Activated naive CD8-positive, alpha-beta T cell treated with anti-CD3 and anti-CD28 coated beads for 36 hours (primary cell): ENCODE data around the gene ERBB4. TPM values are rescaled to one million over a fixed set of nuclear protein-coding genes. Genes with fewer than 3 reads are reported as not detected.

Source experiments
- DNase-seq: peaks from one replicate; pipeline ENCODE4 v3.0.0; 2021
- H3K27ac Mint-ChIP-seq: one replicate; pipeline ENCODE4 v1.8.0; 2022; ENCODE audit warnings: mild to moderate bottlenecking, moderate library complexity, mixed read lengths
- H3K27me3 Mint-ChIP-seq: one replicate; pipeline ENCODE4 v1.8.0; 2022; ENCODE audit warnings: mild to moderate bottlenecking, mixed read lengths
- H3K36me3 Mint-ChIP-seq: one replicate; pipeline ENCODE4 v1.8.0; 2021; ENCODE audit warnings: mild to moderate bottlenecking, mixed read lengths
- H3K4me1 Mint-ChIP-seq: one replicate; pipeline ENCODE4 v1.8.0; 2021; ENCODE audit warnings: mixed read lengths
- H3K4me3 Mint-ChIP-seq: one replicate; pipeline ENCODE4 v1.8.0; 2022; ENCODE audit warnings: mild to moderate bottlenecking, moderate library complexity, mixed read lengths
- H3K9me3 Mint-ChIP-seq: one replicate; pipeline ENCODE4 v1.8.0; 2022; ENCODE audit warnings: mixed read lengths
- total RNA-seq, 2 experiments: library from RNA; stranded (reverse); gene quantifications; one replicate each; pipeline ENCODE4 v1.2.3, GENCODE V29; 2021

The ERBB4 gene
- total RNA-seq, 2 experiments from 2014 or later, result not detected

DNA sequence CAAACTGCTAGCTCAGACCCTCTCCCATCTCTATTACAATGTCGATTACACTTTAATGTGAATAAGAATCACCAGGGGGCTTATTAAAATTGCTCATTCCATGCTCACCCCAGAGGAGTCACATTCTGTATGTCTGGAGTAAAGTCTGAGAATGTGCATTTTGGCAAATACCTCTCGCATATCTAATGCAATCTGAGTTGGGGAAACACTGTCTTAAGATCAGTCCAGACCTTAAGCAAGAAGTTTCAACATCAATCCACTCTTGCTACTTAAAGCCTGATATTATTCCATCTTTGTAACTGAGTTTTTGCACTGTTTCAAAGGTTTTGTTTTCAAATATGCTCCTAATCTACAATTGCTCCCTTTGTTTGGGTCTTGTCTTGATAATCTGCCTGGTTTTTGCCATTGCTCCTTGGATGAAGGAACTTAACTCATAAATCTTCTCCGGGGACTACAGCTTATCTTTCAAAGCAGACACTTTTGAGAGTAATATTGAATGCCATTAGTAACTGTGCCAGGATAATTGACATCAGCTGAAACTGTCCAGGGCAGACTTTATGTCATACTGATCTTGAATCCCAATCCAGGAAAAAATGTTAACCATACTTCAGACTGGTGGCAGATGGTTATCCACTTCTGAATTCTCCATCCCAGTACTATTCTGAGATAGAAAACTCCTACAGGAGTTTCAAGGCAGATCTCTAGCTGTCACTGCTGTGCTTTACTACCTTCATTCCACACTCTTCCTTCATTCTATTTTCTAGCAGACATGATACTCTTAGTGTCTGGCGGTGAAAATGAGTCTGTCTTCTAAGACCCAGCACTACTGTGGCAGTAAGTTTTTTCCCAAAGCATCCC is 200.9 kb downstream of the ERBB4 start:
- Mint-ChIP-seq H3K9me3 (no peaks in the 10 kb centered on the region), H3K27ac (no peak overlapping the region), H3K4me3 (no peak overlapping the region), H3K36me3 (no peaks in the 10 kb centered on the region), H3K4me1 (no peaks in the 10 kb centered on the region), H3K27me3 (no peaks in the 10 kb centered on the region)
- DNase-seq, result no peak

- Mint-ChIP-seq H3K4me1 (no peaks in the 10 kb centered on the region), H3K36me3 (no peaks in the 10 kb centered on the region), H3K4me3 (no peak overlapping the region), H3K9me3 (no peaks in the 10 kb centered on the region), H3K27ac (no peak overlapping the region), H3K27me3 (no peaks in the 10 kb centered on the region)
- DNase-seq, result no peak
These were observed 201.6 kb downstream of the ERBB4 start for GRCh38 chr2:212337036-212337435.

- Mint-ChIP-seq H3K9me3 (no peaks in the 10 kb centered on the region), H3K27me3 (no peaks in the 10 kb centered on the region)
These were observed 208.3 kb downstream of the ERBB4 start for GRCh38 chr2:212330263-212330662.

DNA sequence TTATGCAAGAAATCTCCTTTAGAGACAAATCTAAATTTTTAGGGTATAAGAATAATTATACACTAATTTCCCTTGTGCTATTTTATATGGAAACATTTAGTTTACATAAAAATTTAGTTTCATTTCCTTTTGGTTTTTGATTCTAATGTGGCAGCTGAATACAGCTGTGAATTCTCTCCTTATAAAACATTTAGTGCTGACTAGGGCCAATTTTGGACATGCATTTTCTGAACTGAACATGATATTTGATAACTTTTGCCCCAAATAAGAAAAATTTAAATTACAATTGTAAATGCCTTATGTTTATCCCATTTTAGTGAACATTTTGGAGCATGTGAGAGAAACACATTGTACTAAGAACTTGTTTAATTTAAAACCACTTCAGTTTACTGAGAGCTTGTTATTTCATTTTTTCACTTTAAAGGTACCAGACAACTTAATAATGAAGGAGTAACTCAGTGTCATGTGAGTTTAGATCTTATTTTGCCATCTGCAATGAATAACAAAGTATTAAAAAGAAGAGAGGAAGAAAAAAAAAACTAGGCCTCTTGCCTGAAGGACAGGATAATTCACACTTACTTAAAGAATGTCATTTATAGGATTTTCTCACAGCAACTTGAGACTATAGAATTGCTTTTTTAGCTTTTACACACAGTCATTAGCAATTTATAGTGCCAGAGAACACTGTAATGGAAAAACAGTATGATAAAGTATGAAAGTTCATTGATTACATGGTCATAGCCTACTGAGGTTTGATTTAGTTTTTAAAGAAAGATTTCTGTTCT is 209.7 kb downstream of the ERBB4 start:
- no peak overlapping the region for H3K27ac Mint-ChIP-seq
- H3K36me3 Mint-ChIP-seq, result no peaks in the 10 kb centered on the region
- H3K4me1 Mint-ChIP-seq, result no peaks in the 10 kb centered on the region

More at GRCh38 chr2:212330263-212330662, 208.3 kb downstream of the ERBB4 start:
- Mint-ChIP-seq H3K27ac (no peak overlapping the region), H3K4me3 (no peak overlapping the region), H3K36me3 (no peaks in the 10 kb centered on the region), H3K4me1 (no peaks in the 10 kb centered on the region)
- DNase-seq, result no peak

GRCh38 chr2:212328136-212328535 is 210.5 kb downstream of the ERBB4 start:
- H3K9me3 Mint-ChIP-seq, result no peaks in the 10 kb centered on the region
- no peak for DNase-seq
- H3K27me3 Mint-ChIP-seq, result no peaks in the 10 kb centered on the region
- H3K4me1 Mint-ChIP-seq, result no peaks in the 10 kb centered on the region
- no peak overlapping the region for H3K4me3 Mint-ChIP-seq
- no peak overlapping the region for H3K27ac Mint-ChIP-seq
- no peaks in the 10 kb centered on the region for H3K36me3 Mint-ChIP-seq

More for the DNA sequence above, 209.7 kb downstream of the ERBB4 start:
- no peak for DNase-seq
- Mint-ChIP-seq H3K9me3 (no peaks in the 10 kb centered on the region), H3K27me3 (no peaks in the 10 kb centered on the region), H3K4me3 (no peak overlapping the region)

- no peak for DNase-seq
- H3K27ac Mint-ChIP-seq, result no peak overlapping the region
These were observed 211.3 kb downstream of the ERBB4 start for GRCh38 chr2:212327171-212327809.

DNA sequence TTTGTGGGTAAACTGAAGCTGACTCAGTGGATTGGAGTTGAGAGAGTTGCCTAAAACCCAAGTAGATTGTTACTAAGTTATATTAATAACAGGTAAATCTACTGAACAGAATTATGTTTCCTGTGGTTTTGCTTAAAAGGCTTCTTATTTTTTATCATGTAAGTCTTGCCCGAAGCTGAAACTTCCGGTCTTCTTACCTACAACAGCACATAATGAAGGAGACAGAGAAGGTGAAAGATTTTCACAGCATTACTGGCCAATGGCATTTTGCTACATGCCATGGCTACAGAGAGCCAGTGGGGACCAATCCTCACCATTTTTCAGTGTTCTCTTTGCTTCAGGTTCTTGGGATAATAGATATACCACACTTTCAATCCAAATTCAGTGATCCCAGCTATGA is 220.0 kb downstream of the ERBB4 start:
- Mint-ChIP-seq H3K27me3 (no peaks in the 10 kb centered on the region), H3K4me1 (no peaks in the 10 kb centered on the region), H3K27ac (no peak overlapping the region), H3K9me3 (no peaks in the 10 kb centered on the region), H3K4me3 (no peak overlapping the region), H3K36me3 (no peaks in the 10 kb centered on the region)
- no peak for DNase-seq

More at GRCh38 chr2:212327171-212327809, 211.3 kb downstream of the ERBB4 start:
- no peaks in the 10 kb centered on the region for H3K27me3 Mint-ChIP-seq
- H3K4me3 Mint-ChIP-seq, result no peak overlapping the region
- no peaks in the 10 kb centered on the region for H3K36me3 Mint-ChIP-seq
- H3K4me1 Mint-ChIP-seq, result no peaks in the 10 kb centered on the region
- no peaks in the 10 kb centered on the region for H3K9me3 Mint-ChIP-seq

- Mint-ChIP-seq H3K9me3 (no peaks in the 10 kb centered on the region), H3K4me3 (no peak overlapping the region), H3K36me3 (no peaks in the 10 kb centered on the region), H3K27me3 (no peaks in the 10 kb centered on the region), H3K4me1 (no peaks in the 10 kb centered on the region), H3K27ac (no peak overlapping the region)
- DNase-seq, result no peak
These were observed 223.9 kb downstream of the ERBB4 start for GRCh38 chr2:212314680-212315079.

DNA sequence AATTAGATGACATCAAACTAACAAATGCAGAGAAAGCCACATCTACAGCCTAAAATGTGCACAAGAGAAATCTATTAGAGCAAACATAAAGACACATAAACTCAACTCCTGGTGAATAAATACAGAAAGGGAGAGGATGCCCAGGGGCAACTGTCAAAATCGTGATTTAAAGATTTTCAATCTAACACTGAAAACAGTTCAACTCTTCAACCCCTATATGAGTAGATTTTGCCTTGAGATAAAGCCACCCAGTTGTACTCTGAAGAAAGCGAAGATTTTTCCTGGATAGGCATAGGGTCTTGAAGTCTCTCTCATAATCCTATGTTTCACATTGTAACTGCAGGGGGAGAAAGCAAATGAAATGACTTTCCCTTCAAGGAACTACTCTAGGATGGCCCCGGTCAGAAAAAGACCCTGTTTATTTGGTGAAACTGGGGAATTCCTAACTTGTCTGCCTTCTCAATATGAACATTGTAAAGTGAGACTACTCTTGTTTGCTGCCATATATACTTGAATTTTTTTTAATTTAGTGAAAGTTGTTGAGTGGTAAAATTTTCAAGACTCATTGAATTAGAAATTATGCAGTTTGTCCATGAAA is 226.7 kb downstream of the ERBB4 start:
- Mint-ChIP-seq H3K36me3 (no peaks in the 10 kb centered on the region), H3K9me3 (no peaks in the 10 kb centered on the region), H3K4me3 (no peak overlapping the region), H3K27me3 (no peaks in the 10 kb centered on the region), H3K27ac (no peak overlapping the region), H3K4me1 (no peaks in the 10 kb centered on the region)
- no peak for DNase-seq

DNA sequence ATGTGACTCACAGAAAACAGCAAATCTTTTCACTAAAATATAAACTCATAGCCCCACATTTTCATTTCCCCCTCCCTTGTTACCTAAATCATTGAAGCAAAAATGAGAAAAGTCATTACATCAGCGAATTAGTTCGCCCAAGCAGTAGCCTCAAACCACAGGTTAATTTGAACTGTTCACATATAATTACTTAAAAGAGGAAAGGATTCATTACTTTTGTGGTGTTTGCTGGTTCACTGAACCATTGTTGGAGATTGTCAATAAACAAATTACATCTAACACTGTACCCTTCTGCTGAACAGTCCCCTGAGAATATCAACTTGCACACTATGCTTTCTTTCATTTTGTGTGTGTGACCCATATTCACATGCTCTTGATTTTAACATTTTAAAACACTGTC is 238.7 kb downstream of the ERBB4 start:
- no peak overlapping the region for H3K4me3 Mint-ChIP-seq

GRCh38 chr2:212299333-212299732 is 239.3 kb downstream of the ERBB4 start:
- Mint-ChIP-seq H3K27ac (no peak overlapping the region), H3K4me1 (no peaks in the 10 kb centered on the region), H3K4me3 (no peak overlapping the region), H3K9me3 (no peaks in the 10 kb centered on the region), H3K27me3 (no peaks in the 10 kb centered on the region), H3K36me3 (no peaks in the 10 kb centered on the region)
- no peak for DNase-seq

More for the DNA sequence above, 238.7 kb downstream of the ERBB4 start:
- Mint-ChIP-seq H3K27ac (no peak overlapping the region), H3K27me3 (no peaks in the 10 kb centered on the region), H3K36me3 (no peaks in the 10 kb centered on the region), H3K9me3 (no peaks in the 10 kb centered on the region), H3K4me1 (no peaks in the 10 kb centered on the region)
- DNase-seq, result no peak

- DNase-seq, result no peak
- Mint-ChIP-seq H3K27me3 (no peaks in the 10 kb centered on the region), H3K9me3 (no peaks in the 10 kb centered on the region), H3K36me3 (no peaks in the 10 kb centered on the region), H3K4me1 (no peaks in the 10 kb centered on the region), H3K27ac (no peak overlapping the region), H3K4me3 (no peak overlapping the region)
These were observed 243.0 kb downstream of the ERBB4 start for GRCh38 chr2:212295571-212295970.

- H3K9me3 Mint-ChIP-seq, result no peaks in the 10 kb centered on the region
- H3K27ac Mint-ChIP-seq, result no peak overlapping the region
- no peaks in the 10 kb centered on the region for H3K36me3 Mint-ChIP-seq
- DNase-seq, result no peak
- H3K4me3 Mint-ChIP-seq, result no peak overlapping the region
- no peaks in the 10 kb centered on the region for H3K4me1 Mint-ChIP-seq
- H3K27me3 Mint-ChIP-seq, result no peaks in the 10 kb centered on the region
These were observed 243.8 kb downstream of the ERBB4 start for GRCh38 chr2:212294816-212295215.

GRCh38 chr2:212289301-212289700 is 249.3 kb downstream of the ERBB4 start:
- H3K27me3 Mint-ChIP-seq, result no peaks in the 10 kb centered on the region
- H3K36me3 Mint-ChIP-seq, result no peaks in the 10 kb centered on the region
- H3K9me3 Mint-ChIP-seq, result no peaks in the 10 kb centered on the region
- H3K4me3 Mint-ChIP-seq, result no peak overlapping the region
- no peak overlapping the region for H3K27ac Mint-ChIP-seq
- DNase-seq, result no peak
- H3K4me1 Mint-ChIP-seq, result no peaks in the 10 kb centered on the region

GRCh38 chr2:212288308-212288707 is 250.3 kb downstream of the ERBB4 start:
- DNase-seq, result no peak
- Mint-ChIP-seq H3K36me3 (no peaks in the 10 kb centered on the region), H3K4me3 (no peak overlapping the region), H3K27ac (no peak overlapping the region), H3K27me3 (no peaks in the 10 kb centered on the region), H3K9me3 (no peaks in the 10 kb centered on the region), H3K4me1 (no peaks in the 10 kb centered on the region)
